ENCODE results near the gene CALY.

The CALY gene

DNA sequence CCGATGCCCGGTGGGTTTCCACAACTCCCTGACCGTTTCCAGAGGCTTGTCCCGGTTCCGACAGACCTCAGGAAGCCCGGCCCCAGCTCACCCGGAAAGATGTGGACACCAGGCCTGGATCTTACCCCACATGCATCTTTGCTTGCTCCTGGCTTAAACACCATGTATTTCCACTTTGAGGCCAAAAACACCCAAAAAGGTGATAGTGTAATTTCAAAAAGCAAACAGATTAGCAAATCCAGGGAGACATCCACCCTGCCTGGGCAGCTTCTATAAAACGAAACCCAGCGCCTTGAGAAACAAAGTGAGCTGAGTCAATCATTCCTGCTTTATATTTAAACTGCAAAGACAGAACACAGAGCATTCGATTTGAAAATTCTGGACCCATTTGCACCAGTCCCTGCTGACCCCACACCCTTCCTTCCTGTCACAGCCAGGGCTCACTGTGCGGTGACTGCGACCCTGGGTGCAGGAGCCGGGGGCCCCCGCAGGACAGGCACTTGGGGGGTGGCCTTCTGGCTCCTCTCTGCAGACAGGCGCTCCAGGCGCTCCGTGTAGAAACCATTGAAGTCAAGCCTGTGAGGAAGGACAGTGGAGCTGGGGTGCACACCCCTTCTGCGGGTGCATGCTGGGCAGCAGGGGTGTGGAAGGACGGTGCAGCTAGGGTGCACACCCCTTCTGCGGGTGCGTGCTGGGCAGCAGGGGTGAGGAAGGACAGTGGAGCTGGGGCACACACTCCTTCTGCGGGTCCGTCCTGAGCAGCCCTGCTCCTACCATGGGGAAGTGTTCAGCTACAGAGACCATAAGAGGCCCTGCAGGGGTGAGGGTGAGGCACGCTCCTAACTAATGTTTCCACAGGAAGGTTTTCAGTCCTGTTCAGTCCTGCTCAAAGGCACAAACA, 57.1 kb downstream of the CALY start:
- no peak overlapping the region for H3K4ac ChIP-seq (ENCODE audit: low read depth, low read length)
- H2AK5ac ChIP-seq (ENCODE audit: low read length) = no peak overlapping the region
- no peak overlapping the region for H3K18ac ChIP-seq (ENCODE audit: low read length)
- H2BK5ac ChIP-seq (ENCODE audit: low read length) = no peak overlapping the region
- no peak overlapping the region for H3K4me2 ChIP-seq (ENCODE audit: low read length)
- H2BK120ac ChIP-seq (ENCODE audit: low read depth, low read length) = no peak overlapping the region
- H2BK15ac ChIP-seq (replicated peaks; ENCODE audit: low read depth) = no peak overlapping the region
- WGBS (ENCODE audit: extremely low coverage, insufficient coverage, low lambda C conversion rate) = no CpG with 5 or more reads among the region's 24 CpGs
- H3K36me3 ChIP-seq (ENCODE audit: control insufficient read depth, insufficient read depth, low read length) = peaks cover 6% of the 10 kb centered on the region
- H4K8ac ChIP-seq (ENCODE audit: low read depth, low read length) = no peak overlapping the region
- H3K79me2 ChIP-seq (ENCODE audit: control insufficient read depth, insufficient read depth, low read length) = no peaks in the 10 kb centered on the region
- H3K9ac ChIP-seq (ENCODE audit: low read length) = no peak overlapping the region
- no peak for DNase-seq
- H3K27ac ChIP-seq (ENCODE audit: low read depth, low read length) = no peak overlapping the region
- no peak overlapping the region for H4K5ac ChIP-seq (ENCODE audit: low read length)
- no peaks in the 10 kb centered on the region for H3K4me1 ChIP-seq (ENCODE audit: control insufficient read depth, low read depth, low read length)
- H3K27me3 ChIP-seq (ENCODE audit: insufficient read depth, low read length, poor library complexity) = no peaks in the 10 kb centered on the region
- H3K79me1 ChIP-seq (ENCODE audit: low read length) = no peaks in the 10 kb centered on the region
- H3K4me3 ChIP-seq (ENCODE audit: low read length) = no peak overlapping the region
- no peak overlapping the region for H3K56ac ChIP-seq (ENCODE audit: low read length)
- no peak overlapping the region for H3K23ac ChIP-seq (ENCODE audit: low read length)

DNA sequence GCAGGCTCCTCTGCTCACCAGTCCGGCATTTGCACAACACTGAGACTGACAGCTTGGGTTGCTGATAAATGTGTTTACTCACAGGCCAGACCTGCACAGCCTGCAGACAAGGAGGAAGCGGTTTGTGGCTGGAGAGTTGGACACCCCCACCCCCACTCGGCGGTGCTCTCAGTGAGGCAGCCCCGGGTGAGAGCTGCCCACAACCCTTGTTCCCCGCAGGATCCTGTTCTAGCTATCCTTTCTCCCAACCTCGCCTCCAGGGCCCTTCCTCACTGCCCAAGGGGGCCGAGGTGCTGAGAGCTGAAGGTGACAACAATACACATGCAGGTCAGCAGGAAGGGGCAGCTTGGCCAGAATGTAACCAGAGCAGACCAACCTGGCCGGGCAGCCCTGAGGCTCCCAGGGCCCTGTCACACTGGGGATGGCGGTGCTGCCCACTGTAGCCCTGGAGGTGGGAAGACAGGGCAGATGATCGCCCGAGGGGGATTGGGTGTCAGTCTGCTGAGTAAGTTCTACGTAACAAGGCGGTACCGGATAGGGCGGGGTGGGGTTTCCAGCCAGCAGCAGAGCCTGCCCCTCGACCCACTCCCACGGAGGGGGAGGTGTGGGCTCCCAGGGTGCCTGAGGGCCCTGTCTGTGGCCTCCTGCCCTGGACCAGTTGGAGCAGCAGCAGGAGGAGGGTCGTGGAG, 58.0 kb downstream of the CALY start:
- H4K5ac ChIP-seq (ENCODE audit: low read length) = no peak overlapping the region
- no peak overlapping the region for H3K4ac ChIP-seq (ENCODE audit: low read depth, low read length)
- H3K27me3 ChIP-seq (ENCODE audit: insufficient read depth, low read length, poor library complexity) = no peaks in the 10 kb centered on the region
- H3K9ac ChIP-seq (ENCODE audit: low read length) = no peak overlapping the region
- H3K4me1 ChIP-seq (ENCODE audit: control insufficient read depth, low read depth, low read length) = no peaks in the 10 kb centered on the region
- no peak for DNase-seq
- no peak overlapping the region for H2BK5ac ChIP-seq (ENCODE audit: low read length)
- no peaks in the 10 kb centered on the region for H3K79me2 ChIP-seq (ENCODE audit: control insufficient read depth, insufficient read depth, low read length)
- no peak overlapping the region for H4K8ac ChIP-seq (ENCODE audit: low read depth, low read length)
- H3K4me2 ChIP-seq (ENCODE audit: low read length) = no peak overlapping the region
- H3K4me3 ChIP-seq (ENCODE audit: low read length) = no peak overlapping the region
- no peak overlapping the region for H3K56ac ChIP-seq (ENCODE audit: low read length)
- H3K27ac ChIP-seq (ENCODE audit: low read depth, low read length) = no peak overlapping the region
- WGBS (ENCODE audit: extremely low coverage, insufficient coverage, low lambda C conversion rate) = no CpG with 5 or more reads among the region's 19 CpGs
- H3K18ac ChIP-seq (ENCODE audit: low read length) = no peak overlapping the region
- no peak overlapping the region for H2BK15ac ChIP-seq (replicated peaks; ENCODE audit: low read depth)
- H2AK5ac ChIP-seq (ENCODE audit: low read length) = no peak overlapping the region
- H3K23ac ChIP-seq (ENCODE audit: low read length) = no peak overlapping the region
- H2BK120ac ChIP-seq (ENCODE audit: low read depth, low read length) = no peak overlapping the region
- no peaks in the 10 kb centered on the region for H3K79me1 ChIP-seq (ENCODE audit: low read length)
- H3K36me3 ChIP-seq (ENCODE audit: control insufficient read depth, insufficient read depth, low read length) = peaks cover 1% of the 10 kb centered on the region

DNA sequence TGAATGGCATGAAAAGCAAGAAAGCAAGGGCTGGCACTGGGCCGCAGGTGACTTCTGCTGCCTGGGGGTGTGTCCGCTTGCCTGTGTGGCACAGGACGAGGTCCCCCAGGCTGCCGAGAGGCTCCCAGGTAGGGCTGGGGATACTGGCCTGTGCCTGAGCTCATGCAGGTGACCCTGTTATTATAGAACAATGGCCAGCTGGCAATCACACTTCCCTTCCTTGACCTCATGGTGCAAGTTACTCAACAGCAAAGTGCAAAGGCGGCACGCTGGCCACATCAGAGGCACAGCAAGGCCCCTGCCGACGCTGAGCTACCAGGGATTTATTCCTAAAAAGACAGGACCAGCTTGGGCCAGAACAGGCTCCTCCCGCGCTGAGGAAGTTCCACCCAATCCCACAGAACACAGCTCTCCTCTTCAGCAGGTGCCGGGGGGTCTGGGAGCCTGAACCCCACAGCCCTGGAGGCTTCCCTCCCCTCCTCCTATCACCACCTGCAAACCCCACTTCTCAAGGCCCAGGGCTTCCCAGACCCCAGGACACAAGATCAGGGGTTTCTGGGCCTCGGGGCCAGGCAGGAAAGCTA, 58.6 kb downstream of the CALY start:
- Histone ChIP-seq H3K9ac (ENCODE audit: low read length) (no peak overlapping the region), H3K79me2 (ENCODE audit: control insufficient read depth, insufficient read depth, low read length) (no peaks in the 10 kb centered on the region), H3K18ac (ENCODE audit: low read length) (no peak overlapping the region), H3K4me3 (ENCODE audit: low read length) (no peak overlapping the region), H3K56ac (ENCODE audit: low read length) (no peak overlapping the region), H3K23ac (ENCODE audit: low read length) (no peak overlapping the region), H2BK15ac (replicated peaks; ENCODE audit: low read depth) (no peak overlapping the region), H2BK5ac (ENCODE audit: low read length) (no peak overlapping the region), H3K27ac (ENCODE audit: low read depth, low read length) (no peak overlapping the region), H4K8ac (ENCODE audit: low read depth, low read length) (no peak overlapping the region), H3K79me1 (ENCODE audit: low read length) (no peaks in the 10 kb centered on the region), H2AK5ac (ENCODE audit: low read length) (no peak overlapping the region), H3K4me2 (ENCODE audit: low read length) (no peak overlapping the region), H2BK120ac (ENCODE audit: low read depth, low read length) (no peak overlapping the region), H3K4ac (ENCODE audit: low read depth, low read length) (no peak overlapping the region), H3K36me3 (ENCODE audit: control insufficient read depth, insufficient read depth, low read length) (peaks cover 1% of the 10 kb centered on the region), H3K27me3 (ENCODE audit: insufficient read depth, low read length, poor library complexity) (no peaks in the 10 kb centered on the region), H3K4me1 (ENCODE audit: control insufficient read depth, low read depth, low read length) (no peaks in the 10 kb centered on the region), H4K5ac (ENCODE audit: low read length) (no peak overlapping the region)
- no CpG with 5 or more reads among the region's 12 CpGs for WGBS (ENCODE audit: extremely low coverage, insufficient coverage, low lambda C conversion rate)
- DNase-seq = no peak

DNA sequence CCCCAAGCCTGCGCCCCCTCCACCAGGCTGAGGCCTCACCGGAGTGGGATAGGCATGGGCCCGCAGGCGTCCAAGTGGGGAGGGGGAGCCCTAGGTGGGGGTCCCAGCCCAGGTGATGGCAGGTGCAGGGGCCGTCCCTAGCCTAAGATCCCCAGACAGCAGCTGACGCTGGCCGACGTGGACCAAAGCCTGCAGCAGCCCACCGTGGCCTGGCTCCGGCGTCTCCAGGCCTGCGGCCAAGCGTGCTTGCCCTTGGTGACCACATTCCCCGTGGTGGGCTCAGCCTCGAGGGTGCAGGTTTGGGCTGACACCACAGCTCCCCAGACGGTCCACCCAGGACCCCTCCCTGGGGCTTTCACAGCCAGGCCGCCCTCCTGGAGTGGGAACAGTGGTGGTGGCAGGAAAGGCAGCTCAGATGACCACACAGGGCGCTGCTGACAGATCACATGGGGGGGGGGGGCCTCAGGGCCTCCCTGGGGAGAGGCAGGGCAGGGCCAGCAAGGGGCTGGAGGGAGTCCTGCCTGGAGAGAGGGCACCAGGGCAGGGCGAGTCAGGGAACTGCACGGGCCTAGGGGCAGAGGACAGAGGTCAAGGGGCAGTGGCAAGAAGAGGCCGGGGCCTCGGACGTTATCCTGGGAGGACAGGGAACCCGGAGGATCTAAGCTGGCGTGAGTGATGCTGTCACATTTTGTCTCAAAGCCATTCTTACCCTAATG, 59.3 kb downstream of the CALY start:
- no peaks in the 10 kb centered on the region for H3K79me1 ChIP-seq (ENCODE audit: low read length)
- no peak overlapping the region for H3K27ac ChIP-seq (ENCODE audit: low read depth, low read length)
- no peaks in the 10 kb centered on the region for H3K27me3 ChIP-seq (ENCODE audit: insufficient read depth, low read length, poor library complexity)
- H3K4me2 ChIP-seq (ENCODE audit: low read length) = no peak overlapping the region
- H2BK5ac ChIP-seq (ENCODE audit: low read length) = no peak overlapping the region
- no peak for DNase-seq
- no peak overlapping the region for H3K4me3 ChIP-seq (ENCODE audit: low read length)
- H3K79me2 ChIP-seq (ENCODE audit: control insufficient read depth, insufficient read depth, low read length) = no peaks in the 10 kb centered on the region
- H2BK15ac ChIP-seq (replicated peaks; ENCODE audit: low read depth) = no peak overlapping the region
- no peak overlapping the region for H3K23ac ChIP-seq (ENCODE audit: low read length)
- no peak overlapping the region for H4K8ac ChIP-seq (ENCODE audit: low read depth, low read length)
- H2BK120ac ChIP-seq (ENCODE audit: low read depth, low read length) = no peak overlapping the region
- H3K4ac ChIP-seq (ENCODE audit: low read depth, low read length) = no peak overlapping the region
- no CpG with 5 or more reads among the region's 25 CpGs for WGBS (ENCODE audit: extremely low coverage, insufficient coverage, low lambda C conversion rate)
- no peak overlapping the region for H3K56ac ChIP-seq (ENCODE audit: low read length)
- no peaks in the 10 kb centered on the region for H3K4me1 ChIP-seq (ENCODE audit: control insufficient read depth, low read depth, low read length)
- peaks cover 1% of the 10 kb centered on the region for H3K36me3 ChIP-seq (ENCODE audit: control insufficient read depth, insufficient read depth, low read length)
- H2AK5ac ChIP-seq (ENCODE audit: low read length) = no peak overlapping the region
- no peak overlapping the region for H3K18ac ChIP-seq (ENCODE audit: low read length)
- H4K5ac ChIP-seq (ENCODE audit: low read length) = no peak overlapping the region
- H3K9ac ChIP-seq (ENCODE audit: low read length) = no peak overlapping the region

DNA sequence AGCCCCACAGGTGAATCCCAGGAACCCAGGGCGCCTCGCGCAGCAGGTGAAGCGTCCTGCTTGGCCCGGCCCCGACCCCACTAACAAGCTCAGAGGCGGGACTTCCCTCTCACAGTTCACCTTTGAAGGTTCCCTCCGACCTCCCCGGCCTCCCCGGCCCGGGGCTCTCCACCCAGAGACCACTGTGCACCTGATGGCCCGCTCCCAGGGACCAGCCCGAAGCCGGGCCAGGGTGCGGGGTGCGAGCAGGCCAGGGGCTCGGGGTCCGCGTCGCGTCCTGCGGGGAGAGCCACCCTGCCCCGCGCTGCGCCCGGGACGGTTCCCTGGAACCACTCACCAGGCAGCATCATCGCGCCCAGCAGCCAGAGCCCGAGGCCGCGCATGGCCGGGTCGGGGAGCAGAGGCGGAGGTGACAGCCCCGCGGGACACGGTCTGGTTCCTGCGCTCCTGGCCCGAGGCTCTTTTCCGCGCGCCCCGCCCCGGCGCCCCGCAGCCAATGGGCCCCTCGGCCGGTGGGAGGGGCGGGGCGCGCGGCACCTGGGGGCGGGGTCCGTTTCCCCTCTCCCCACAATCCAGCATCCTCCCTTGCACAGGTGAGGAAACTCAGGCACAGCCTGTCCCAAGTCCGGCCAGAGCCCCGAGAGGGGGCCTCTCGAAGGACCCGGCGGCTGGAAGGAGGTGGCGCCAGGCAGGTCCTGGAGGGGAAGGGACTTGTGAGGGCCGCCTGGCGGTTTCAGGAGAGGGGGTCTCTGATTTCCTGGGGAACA, 60.1 kb downstream of the CALY start, which contains the start of gene ADAM8:
Gene ADAM8 (minus strand): TSS at position 434 of the 767 bp plus-strand sequence. CDS start 51 bp downstream, at position 383.
- H2BK120ac ChIP-seq (ENCODE audit: low read depth, low read length) = no peak within 1 kb of the TSS
- no peak within 1 kb of the TSS for H2AK5ac ChIP-seq (ENCODE audit: low read length)
- no peak within 1 kb of the TSS for H2BK15ac ChIP-seq (replicated peaks; ENCODE audit: low read depth)
- no peaks in the 10 kb centered on the region for H3K79me1 ChIP-seq (ENCODE audit: low read length)
- no peaks in the 10 kb centered on the region for H3K79me2 ChIP-seq (ENCODE audit: control insufficient read depth, insufficient read depth, low read length)
- no peaks in the 10 kb centered on the region for H3K36me3 ChIP-seq (ENCODE audit: control insufficient read depth, insufficient read depth, low read length)
- DNase-seq = peak; percentile 69
- H3K4me2 ChIP-seq (ENCODE audit: low read length) = peak within 1 kb of the TSS; percentile 25
- H3K18ac ChIP-seq (ENCODE audit: low read length) = no peak within 1 kb of the TSS
- H3K23ac ChIP-seq (ENCODE audit: low read length) = no peak within 1 kb of the TSS
- no peak within 1 kb of the TSS for H3K27ac ChIP-seq (ENCODE audit: low read depth, low read length)
- no peak within 1 kb of the TSS for H3K4me3 ChIP-seq (ENCODE audit: low read length)
- no peak within 1 kb of the TSS for H4K8ac ChIP-seq (ENCODE audit: low read depth, low read length)
- no peaks in the 10 kb centered on the region for H3K4me1 ChIP-seq (ENCODE audit: control insufficient read depth, low read depth, low read length)
- no peak within 1 kb of the TSS for H3K9ac ChIP-seq (ENCODE audit: low read length)
- no peak within 1 kb of the TSS for H3K4ac ChIP-seq (ENCODE audit: low read depth, low read length)
- peak within 1 kb of the TSS; percentile 6 for H3K56ac ChIP-seq (ENCODE audit: low read length)
- no peak within 1 kb of the TSS for H2BK5ac ChIP-seq (ENCODE audit: low read length)
- WGBS (ENCODE audit: extremely low coverage, insufficient coverage, low lambda C conversion rate) = no CpG with 5 or more reads among the region's 63 CpGs
- H4K5ac ChIP-seq (ENCODE audit: low read length) = no peak within 1 kb of the TSS
- no peaks in the 10 kb centered on the region for H3K27me3 ChIP-seq (ENCODE audit: insufficient read depth, low read length, poor library complexity)

Data from mesendoderm (in vitro differentiated cells).